ENCODE measurements around the gene EHBP1L1. TPM values are rescaled to one million over a fixed set of nuclear protein-coding genes. Genes with fewer than 3 reads are reported as not detected.

Gene EHBP1L1
- total and polyA plus RNA-seq, 2 of the 13 experiments (the other 11 are each of a cell fraction or from before 2014, with no cell fraction given) = 8.3 to 10.6 TPM

GRCh38 chr11:65615229-65615949 is 39.5 kb downstream of the EHBP1L1 start, which contains the start of gene PCNX3 (continued):
- 0 out of 2 replicates have a peak, but pooled peaks have one; percentile 45 for TF ChIP-seq HNF1A (IDR thresholded peaks at IDR 0.05; ENCODE audit: low read depth)
- TF ChIP-seq HNF1A (CRISPR knock-in tag; IDR thresholded peaks at IDR 0.05; ENCODE audit: borderline replicate concordance) = peak; percentile 71; the same call in 1 of the 2 replicates
- TF ChIP-seq ASH2L (IDR thresholded peaks at IDR 0.05; ENCODE audit: insufficient read length, low read depth, low read length) = peak; percentile 48
- no peak for TF ChIP-seq BRCA1 (CRISPR knock-in tag; IDR thresholded peaks at IDR 0.05)
- TF ChIP-seq ZKSCAN8 (CRISPR knock-in tag; IDR thresholded peaks at IDR 0.05; ENCODE audit: borderline replicate concordance) = no peak
- TF ChIP-seq ZXDC (CRISPR knock-in tag; IDR thresholded peaks at IDR 0.05) = no peak
- TF ChIP-seq JUNB (CRISPR knock-in tag; IDR thresholded peaks at IDR 0.05; ENCODE audit: borderline replicate concordance) = no peak
- no peak for TF ChIP-seq HMGXB3 (CRISPR knock-in tag; IDR thresholded peaks at IDR 0.05; ENCODE audit: borderline replicate concordance)
- no peak for TF ChIP-seq MLX (CRISPR knock-in tag; IDR thresholded peaks at IDR 0.05)
- no peak for TF ChIP-seq ZNF230 (CRISPR knock-in tag; IDR thresholded peaks at IDR 0.05)
- TF ChIP-seq E2F5 (CRISPR knock-in tag; conservative IDR thresholded peaks at IDR 0.05) = no peak
- TF ChIP-seq ZNF136 (CRISPR knock-in tag; IDR thresholded peaks at IDR 0.05; ENCODE audit: low read depth) = no peak
- TF ChIP-seq MXI1 (IDR thresholded peaks at IDR 0.05; ENCODE audit: borderline replicate concordance, low read depth, low read length) = peak; percentile 76; the same call in 1 of the 3 replicates
- no peak for TF ChIP-seq SRSF1 (optimal IDR thresholded peaks at IDR 0.05; ENCODE audit: low read depth, low read length)
- no peak for TF ChIP-seq PAX8 (CRISPR knock-in tag; IDR thresholded peaks at IDR 0.05; ENCODE audit: borderline replicate concordance)

Measured in HepG2 (cell line).